GM03348 (cell line): ENCODE data around the gene AK4.
A peak's percentile ranks its signal among the peaks of the same experiment; 100 is the strongest.
"Not testable (repeated sequence)": the region's sequence is repeated elsewhere in the genome, so short reads cannot be mapped to it uniquely, and the experiment has no call there.

Experiments used
- DNase-seq: peaks from one replicate; pipeline ENCODE4 v3.0.0; 2012; ENCODE audit warnings: low spot score

The AK4 gene

DNA sequence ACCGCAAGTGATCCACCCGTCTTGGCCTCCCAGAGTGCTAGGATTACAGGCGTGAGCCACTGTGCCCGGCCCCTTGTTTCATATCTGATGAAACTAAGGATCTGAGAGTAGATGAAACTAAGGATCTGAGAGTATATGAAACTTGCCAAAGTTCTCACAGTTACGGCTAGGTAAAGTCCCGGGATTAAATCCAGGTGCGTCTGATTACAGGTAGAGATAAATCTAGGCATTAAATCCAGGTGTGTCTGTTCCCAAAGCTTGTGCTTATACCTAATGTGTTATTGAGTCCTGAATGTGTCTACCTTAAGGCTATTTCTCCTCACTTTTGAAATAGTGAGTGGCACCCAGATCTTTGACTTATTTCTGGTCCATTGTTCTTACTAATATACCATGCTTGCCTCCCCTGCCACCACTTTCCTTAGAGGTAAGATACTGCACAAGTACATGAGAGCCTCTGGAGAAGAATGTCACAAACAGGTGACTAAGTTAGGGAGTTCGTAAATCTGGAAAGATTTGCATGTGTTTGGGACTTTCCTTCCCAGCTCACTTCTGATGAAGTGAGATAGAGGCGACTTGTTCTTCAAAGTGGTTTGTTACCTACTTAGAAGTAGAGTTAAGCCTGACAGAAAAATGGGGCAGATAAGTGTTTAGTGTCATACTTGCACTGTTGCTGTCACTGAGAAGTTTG, 66.5 kb downstream of the AK4 start:
- no peak for DNase-seq

DNA sequence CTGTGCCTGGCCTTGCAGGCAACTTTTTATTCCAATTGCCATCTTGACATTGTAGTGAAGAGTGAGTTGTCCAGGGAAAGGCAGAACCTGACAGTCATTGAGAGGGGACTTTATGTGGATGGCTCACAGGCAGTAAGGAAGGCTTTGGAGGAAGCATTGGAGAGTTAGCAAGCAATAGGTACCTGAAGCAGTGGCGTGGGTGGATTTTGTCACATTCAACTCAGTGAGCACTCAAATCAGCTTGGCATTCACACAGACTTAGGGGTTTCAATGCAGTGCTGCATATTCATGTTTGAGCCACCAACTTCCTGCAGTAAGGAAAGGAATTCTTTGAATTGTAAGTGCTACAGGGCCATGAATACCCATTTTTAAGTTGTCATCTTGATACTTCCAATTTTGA, 69.0 kb downstream of the AK4 start:
- DNase-seq = no peak

DNA sequence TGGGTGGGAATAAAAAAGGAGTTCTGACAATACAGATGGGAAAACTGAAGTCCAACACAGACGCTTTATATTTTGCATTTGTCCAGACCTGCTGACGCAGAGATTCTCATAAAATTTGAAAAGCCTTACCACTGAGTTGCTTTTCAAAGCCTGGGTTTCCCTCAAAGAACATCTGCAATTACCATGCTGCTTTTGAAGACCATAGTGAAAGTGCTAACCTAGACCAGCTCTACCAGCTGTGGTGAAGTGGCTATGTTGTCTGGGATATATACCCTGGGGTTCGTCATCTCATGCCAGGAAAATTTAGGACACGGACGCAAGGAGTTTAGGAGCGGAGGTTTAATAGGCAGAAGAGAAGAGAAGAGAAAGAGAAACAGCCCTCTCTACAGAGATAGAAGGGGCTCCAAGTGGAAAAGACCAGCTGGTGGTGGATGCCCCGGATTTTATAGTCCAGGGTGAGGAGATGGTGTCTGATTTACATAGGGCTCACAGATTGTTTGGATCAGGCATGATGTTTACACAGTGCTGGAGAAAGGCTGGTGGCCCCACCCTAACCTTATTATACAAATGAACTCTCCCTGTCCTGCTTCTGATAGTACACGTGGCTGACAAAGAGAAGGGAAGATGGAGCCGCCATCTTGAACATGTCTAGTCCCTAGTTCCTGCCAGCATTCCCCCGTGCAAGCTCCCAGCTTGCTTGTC, 73.8 kb downstream of the AK4 start:
- no peak for DNase-seq

DNA sequence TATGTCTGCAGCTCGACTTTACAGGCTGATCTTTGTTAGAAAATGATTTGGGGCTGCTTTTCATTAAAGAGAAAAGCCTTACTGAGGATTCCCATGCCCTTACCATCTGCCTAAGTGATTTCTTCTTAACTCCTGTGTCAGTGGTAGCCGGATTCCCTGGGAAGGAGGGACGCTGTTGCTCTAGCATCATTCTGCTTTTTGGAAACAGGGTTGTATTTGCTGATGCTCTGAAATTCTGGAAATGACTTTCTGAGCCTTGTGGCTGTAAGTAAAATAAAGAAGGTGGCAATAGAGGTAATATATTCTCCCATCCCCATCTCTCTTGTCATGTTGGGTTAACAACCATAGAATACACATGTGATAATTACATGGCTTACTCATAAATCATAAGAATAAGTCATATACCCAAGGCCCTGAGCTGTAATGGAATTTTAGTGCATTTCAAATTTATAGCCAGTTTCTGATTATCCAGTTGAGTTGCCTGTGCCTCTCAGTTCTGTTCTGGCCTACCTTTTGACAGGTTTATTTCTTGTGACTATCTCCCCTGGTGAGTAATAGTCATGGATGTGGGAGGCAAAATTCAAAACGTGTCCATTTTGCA, 74.4 kb downstream of the AK4 start:
- no peak for DNase-seq

DNA sequence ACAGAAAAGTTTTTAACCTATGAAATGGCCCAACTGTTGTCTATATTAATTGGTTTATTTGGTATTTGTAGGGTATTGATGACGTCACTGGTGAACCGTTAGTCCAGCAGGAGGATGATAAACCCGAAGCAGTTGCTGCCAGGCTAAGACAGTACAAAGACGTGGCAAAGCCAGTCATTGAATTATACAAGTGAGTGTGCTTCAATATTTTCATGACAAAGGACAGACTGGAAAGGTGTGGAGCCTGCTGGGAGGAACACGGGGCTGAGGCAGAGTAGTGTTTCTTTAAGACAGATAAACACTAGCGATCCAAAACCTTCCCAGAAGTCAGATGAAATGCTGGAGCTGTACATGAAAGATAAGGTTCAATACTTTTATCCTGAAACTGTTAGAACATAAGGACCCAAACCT, 76.7 kb downstream of the AK4 start:
- no peak for DNase-seq

DNA sequence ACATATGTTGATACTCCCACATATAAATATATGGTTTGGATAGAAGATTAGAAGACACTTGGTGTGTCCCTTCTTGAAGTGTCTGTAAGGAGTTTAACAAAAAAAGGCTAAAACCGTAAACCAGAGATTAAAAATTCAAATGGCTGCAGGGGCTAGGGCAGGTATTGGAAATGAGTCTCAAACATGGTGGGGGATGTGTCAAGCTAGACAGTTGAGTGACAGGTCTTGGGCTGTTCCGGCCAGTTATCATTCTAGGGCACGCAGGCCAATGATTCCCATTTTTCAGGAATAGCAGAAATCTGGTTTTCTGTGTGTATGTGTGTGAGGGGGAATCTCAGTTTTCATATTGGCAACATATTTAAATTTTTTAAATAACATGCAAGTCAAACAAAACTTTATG, 77.2 kb downstream of the AK4 start:
- DNase-seq = no peak

DNA sequence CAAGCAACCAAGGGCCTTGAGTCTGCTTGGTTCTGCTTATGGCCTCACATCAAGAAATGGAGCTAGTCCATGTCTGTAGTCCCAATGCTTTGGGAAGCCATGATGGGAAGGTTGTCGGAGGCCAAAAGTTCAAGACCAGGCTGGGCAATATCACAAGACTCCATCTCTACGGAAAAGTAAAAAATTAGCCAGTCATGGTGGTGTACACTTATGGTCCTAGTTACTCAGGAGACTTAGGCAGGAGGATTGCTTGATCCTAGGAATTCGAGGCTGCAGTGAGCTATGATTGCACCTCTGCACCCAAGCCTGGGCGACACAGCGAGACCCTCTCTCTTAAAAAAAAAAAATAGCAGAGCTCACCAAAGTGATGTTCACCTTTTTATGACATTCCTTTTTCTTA, 81.2 kb downstream of the AK4 start:
- no peak for DNase-seq

DNA sequence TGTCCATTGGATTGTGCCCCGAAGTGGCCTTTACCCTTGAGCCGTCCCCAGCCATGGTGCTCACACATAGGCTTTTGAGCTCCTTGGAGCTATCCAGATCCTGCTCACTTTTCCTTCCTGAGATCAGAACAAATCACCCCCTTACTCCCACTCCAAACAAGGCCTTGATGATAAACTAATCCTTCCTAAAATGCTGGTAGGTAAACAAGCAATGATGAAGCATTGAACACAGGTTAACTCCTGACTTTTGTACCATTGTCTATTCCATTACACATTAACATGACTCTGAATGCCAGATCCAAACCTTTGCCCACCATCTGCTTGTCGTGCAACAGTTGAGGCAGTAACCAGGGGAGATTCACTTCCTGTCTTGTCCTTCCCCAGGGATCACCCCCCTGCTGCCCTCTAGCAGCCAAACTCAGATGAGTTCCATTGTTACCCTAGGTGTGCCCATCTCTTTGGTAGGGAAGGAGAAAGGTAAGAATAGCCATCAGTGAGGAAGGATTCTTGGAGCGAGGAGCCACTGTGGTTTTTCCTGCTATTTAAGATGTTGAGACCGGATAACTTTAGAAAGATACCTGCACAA, 81.8 kb downstream of the AK4 start:
- DNase-seq = no peak

DNA sequence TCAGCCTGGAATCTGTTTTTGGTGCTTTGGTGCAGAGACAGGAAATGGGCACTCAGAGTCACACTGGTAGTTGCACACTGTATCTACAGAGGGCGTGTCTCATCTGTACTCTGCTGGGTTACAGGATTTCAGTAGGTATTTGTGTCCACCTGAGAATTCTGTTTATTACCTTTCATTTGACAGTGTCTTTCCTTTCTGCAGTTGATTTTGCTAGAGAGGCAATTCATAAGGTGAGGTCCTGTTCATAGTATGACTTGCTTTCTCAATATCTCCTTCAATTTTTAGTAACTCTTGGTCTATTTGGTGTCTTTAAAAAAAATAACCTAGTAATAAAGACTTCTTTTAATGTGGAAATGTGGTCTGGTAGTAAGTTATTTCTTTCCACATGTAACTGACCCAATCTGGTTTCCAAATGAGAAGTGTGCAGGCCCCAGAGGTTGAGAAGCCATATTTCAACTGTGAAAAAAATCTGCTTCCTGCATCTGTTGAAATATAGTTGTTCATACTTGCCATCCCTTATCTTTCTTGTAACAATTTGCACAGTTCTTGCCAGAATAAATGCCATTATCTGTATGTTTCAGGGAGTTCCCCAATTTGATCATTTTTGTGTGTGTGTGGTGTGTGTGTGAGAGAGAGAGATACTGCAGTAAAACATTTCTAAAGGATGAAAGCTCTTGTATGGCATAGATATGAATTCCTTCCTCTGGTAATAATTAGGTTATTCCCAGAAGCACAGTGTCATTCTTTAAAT, 82.9 kb downstream of the AK4 start:
- no peak for DNase-seq

DNA sequence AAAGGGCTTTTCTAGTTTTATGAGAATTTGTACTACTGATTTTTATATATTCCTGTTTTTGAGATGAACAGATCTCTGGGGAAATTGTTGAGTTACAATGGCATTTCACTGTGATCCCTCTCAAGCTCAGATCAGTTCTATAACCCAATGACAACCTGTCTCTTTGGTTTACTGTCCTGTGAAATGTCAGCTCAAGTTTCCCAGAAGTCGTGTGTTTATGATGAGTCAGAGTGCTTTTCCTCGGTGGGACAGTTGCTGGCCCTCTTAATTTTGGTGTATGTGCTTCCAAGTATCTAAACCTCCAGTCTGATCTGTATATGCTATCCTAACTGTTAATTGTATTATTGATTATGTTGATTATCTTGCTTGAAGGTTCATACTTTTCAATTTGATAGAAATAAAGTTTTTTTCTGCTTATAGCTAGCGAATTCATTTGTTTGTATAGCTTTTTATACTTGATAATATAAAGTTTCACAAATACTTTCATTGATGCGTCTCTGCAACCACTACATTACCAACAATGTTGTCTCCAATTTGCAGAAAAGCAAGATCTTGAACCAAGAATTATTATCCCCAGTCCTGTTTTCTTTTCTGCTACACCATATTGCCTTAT, 83.8 kb downstream of the AK4 start:
- no peak for DNase-seq

DNA sequence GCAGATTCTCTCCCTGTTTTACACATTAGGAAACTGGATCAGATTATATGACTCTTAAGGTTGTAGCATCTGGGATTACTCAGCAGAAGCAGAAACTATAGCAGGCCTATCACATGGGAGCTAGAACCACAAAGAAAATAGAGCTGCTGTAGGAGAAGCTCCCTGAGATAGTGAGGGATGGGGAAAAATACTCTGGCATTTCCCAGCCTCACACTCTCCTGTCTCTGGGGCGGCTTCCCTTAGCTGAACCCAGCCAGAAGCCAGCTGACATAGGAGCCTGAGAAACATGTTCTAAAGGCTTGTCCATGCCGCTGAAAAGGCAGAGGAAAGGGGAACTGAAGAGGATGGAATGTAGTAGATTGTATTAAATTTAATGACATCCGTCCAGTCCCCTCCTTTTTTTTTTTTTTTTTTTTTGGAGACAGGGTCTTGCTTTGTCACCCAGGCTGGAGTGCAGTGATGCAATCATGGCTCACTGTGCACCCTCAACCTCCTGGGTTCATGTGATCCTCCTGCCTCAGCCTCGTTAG, 84.5 kb downstream of the AK4 start:
- peak; percentile 10 for DNase-seq

DNA sequence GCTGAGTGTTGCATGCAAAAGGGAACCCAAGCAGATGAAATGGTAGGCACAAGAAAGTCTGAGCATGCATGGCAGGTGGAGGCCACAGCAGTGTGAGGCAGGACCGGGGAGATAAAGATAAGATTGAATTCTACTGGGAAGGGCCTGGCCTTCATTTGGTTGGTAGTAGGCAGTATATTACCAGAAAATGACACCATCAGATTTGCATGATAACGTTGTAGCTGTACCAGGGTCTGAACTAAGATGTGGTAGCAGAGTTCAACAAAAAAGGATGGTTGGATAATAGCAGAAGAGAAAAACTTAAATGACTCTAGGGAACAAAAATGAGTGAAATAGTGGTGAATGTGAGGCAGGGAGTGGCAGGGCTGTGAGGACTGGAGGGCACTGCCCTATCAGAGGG, 85.8 kb downstream of the AK4 start:
- DNase-seq = no peak

DNA sequence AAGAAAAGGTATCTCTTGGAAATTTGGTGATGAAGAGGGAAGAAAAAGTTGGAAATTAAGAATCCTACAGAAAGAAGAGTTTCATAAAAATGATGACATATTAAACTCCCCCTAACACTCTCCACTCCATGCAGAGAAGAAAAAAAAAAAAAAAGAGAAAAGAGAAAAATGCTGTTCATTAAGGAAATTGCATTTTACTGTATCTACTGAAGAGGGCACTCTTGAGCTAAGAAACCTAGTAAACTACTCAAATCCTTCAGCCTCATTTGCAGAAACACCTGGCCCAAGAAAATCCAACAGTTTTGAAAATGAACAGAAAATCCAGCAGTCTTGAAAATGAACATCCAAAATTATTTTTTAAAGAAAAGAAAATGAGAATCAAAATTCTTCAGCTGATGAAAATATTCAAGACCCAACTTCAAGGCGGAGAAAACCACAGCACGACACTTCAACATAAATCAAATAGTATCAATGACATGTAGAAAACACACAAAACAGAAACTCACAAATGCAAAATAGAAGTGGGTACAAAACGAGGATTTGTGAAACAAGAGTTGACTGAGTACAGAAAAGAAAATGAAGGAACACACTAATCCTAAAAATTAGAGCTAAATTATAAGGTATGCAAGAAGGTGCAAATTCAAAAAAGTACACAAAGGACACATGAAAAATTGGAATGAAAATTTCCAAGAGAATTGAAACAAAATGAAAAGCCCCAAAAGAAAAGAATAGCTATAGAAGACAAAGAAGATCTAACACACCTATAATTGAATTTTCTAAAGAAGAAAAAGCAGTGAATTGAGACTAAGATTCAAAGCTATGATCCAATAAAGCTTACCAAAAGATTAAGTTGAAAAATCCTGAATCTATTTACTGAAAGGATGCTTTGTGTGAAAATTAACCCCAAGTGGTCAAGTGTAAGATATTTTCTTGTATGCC, 88.1 kb downstream of the AK4 start:
- peak; percentile 18 for DNase-seq

DNA sequence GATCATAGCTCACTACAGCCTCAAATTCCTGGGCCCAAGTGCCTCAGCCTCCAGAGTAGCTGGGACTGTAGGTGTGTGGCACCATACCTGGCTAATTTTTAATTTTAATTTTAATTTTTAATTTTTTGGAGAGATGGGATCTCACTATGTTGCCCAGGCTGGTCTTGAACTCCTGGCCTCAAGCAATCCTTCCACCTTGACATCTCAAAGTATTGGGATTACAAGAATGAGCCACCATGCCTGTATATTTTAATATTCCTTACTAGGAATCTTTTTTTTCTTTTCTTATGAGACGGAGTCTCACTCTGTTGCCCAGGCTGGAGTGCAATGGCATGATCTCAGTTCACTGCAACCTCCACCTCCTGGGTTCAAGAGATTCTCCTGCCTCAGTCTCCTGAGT, 89.1 kb downstream of the AK4 start:
- not testable (repeated sequence) for DNase-seq

DNA sequence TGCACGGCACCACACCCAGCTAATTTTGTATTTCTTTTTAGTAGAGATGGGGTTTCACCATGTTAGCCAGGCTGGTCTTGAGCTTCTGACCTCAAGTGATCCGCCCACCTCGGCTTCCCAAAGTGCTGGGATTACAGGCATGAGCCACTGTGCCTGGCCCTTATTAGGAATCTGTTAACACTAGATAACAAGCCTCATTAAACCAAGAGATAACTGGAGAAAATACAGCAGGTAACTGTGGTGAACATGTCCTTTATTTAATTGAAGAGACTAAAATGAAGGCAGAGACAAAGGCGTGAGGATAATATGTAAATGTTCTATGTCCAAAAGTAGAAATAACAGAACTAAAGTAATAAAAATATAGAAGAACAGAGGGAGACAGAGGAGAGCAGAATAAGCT, 89.5 kb downstream of the AK4 start:
- DNase-seq = no peak

DNA sequence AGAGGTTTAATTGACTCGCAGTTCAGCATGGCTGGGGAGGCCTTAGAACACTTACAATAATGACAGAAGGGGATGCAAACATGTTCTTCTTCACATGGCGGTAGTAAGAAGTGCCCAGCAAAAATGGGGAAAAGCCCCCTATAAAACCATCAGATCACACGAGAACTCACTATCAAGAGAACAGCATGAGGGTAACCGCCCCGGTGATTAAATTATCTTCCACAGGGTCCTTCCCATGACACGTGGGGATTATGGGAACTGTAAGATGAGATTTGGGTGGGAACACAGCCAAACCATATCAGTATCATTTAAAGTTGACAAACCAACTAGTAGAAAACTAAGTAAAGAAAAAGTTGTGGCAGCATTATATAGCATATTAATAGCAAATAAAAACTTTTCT, 90.0 kb downstream of the AK4 start:
- DNase-seq = no peak

DNA sequence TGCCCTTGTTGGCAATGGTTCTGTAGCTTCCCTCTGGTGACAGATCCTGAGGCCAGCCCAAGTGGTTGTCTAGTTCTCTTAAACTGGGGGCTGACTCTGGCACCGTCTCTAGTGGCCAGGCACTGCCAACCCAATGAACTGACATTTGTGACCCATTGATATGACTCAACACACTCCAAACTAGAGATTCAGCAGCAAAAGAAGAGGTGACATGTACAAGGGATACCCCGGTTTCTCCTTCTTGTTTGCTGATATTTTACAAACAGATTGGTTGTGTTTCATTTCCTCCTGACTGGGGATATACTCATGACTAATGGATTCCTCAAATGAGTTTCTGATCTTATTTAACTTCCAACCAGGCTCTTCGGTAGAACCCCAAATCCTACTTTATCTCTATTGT, 95.5 kb downstream of the AK4 start:
- DNase-seq = no peak

DNA sequence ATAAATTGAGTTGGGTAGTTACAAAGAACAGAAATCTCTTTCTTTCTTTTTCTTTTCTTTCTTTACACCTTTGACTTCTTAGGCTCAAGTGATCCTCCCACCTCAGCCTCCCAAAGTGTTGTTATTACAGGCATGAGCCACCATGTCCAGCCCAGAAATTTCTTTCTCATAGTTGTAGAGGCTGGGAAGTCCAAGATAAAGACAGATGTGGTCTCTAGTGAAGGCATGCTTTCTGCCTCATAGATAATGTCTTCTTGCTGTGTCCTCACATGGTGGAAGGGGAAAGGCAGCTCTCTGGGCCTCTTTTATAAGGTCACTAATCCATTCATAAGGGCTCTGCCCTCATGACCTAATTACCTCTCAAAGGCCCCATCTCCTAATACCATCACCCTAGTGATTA, 97.3 kb downstream of the AK4 start:
- no peak for DNase-seq

DNA sequence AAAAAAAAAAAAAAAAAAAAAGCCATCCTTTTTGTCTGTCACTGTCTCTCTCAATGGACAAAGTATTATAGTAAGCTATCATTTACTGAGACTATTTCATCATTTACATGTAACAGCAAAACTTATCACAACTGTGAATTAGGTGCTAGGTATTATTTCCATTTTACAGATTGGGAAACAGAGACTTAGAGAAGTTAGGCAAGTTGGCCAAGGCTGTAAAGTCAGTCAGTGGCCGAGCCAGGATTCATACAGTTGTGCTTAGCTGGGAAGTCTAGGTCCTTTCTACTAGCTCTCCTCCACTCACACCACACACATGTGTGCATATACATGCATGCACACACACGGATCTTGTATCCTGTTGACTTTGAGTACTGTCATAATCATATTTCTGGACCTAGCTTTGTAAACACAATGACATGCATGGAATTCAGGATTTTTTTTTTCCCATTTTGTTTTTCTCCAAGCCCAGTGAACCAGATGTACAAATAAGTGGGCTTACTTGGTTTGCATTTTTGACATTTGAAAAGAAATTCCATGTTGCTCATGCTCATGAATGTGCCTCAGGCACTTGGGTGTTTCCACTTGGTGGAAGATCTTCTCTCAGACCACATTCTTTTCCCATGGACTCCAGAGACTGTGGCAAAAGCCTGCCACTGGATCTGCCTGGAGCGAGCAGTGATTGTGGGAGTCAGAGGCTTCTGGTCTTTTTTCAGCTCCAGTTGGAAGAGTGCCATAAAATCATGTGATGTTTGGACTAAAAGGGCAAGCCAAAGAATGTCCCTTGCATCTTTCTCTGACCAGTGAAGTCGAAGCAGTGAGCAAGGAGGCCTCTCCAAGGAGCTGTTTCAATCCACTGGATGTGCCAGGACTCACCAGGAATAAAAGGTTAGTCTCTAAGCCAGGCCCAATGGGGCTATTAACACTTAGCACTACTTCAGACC, 99.7 kb downstream of the AK4 start:
- DNase-seq = peak; percentile 65

DNA sequence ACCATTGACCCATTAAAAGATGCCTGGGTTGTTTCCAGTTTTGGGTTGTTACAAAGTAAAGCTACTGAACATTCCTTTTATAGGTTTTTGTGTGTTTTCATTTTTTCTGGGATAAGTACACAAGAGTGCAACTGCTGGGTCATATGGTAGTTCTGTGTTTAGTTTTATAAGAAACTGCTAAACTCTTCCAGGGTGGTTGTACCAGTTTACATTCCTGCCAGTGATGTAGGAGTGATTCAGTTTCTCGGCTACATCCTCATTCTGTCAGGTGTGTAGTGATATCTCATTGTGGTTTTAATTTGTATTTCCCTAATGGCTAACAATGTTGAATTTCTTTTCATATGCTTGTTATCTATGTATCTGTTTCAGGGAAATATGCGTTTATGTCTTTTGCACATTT, 102.8 kb downstream of the AK4 start:
- no peak for DNase-seq
